ENCODE measurements around the gene BPI. TPM values are rescaled to one million over a fixed set of nuclear protein-coding genes. Genes with fewer than 3 reads are reported as not detected.

The BPI gene
- polyA plus RNA-seq, 1 experiment: 0.04 TPM

DNA sequence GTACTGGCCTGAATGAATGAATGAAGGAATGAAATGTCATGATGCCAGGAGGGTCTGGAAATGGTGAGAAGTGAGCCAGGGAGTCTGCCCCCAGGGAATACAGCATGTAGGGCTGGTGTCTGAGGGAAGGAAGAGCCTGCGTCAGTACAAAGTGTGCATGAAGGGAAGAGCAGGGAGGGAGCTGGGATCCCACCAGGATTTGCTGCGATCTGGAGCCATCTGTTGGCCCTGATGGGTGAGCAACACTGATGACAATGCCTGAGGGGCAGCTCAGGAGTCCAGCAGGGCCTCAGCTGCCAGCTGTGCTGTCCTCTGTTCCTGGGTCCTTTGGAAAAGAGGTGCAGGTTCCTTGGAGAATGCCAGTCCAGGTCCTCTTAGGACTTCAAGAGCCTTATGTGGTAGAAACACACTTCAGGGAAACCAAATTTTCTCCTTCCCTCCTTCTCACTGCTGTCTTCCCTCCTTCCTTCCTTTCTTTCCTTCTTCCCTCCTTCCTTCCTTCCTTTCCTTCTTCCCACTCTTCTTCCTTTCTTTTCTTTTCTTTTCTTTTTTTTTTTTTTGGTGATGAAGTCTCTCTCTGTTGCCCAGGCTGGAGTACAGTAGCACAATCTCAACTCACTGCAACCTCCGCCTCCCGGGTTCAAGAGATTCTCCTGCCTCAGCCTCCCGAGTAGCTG lies 11.5 kb downstream of the BPI start:
- peaks cover 2% of the 10 kb centered on the region for H3K27me3 ChIP-seq (ENCODE audit: control insufficient read depth, insufficient read depth, low read length)
- H3K9me3 ChIP-seq (ENCODE audit: control insufficient read depth, insufficient read depth, low read length): no peaks in the 10 kb centered on the region
- ChIA-PET CTCF (interaction anchor here (0.7 kb wide), 2 partner anchors 213 to 930 kb away, joined by 3 to 4 read pairs; no protein-coding TSS in a partner anchor), POLR2A (interaction anchor here (0.7 kb wide), 1 partner anchor 743 kb away, joined by 6 read pairs; no protein-coding TSS in a partner anchor)
- no peak for DNase-seq (ENCODE audit: low read depth, low spot score)
- H3K4me3 ChIP-seq (ENCODE audit: low read depth, low read length): no peak overlapping the region
- TF ChIP-seq, protein P1, sequence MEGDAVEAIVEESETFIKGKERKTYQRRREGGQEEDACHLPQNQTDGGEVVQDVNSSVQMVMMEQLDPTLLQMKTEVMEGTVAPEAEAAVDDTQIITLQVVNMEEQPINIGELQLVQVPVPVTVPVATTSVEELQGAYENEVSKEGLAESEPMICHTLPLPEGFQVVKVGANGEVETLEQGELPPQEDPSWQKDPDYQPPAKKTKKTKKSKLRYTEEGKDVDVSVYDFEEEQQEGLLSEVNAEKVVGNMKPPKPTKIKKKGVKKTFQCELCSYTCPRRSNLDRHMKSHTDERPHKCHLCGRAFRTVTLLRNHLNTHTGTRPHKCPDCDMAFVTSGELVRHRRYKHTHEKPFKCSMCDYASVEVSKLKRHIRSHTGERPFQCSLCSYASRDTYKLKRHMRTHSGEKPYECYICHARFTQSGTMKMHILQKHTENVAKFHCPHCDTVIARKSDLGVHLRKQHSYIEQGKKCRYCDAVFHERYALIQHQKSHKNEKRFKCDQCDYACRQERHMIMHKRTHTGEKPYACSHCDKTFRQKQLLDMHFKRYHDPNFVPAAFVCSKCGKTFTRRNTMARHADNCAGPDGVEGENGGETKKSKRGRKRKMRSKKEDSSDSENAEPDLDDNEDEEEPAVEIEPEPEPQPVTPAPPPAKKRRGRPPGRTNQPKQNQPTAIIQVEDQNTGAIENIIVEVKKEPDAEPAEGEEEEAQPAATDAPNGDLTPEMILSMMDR (IDR thresholded peaks at IDR 0.05; ENCODE audit: low read depth, low read length): peak; percentile 43
- no peak overlapping the region for H3K27ac ChIP-seq (ENCODE audit: low read depth, low read length)

DNA sequence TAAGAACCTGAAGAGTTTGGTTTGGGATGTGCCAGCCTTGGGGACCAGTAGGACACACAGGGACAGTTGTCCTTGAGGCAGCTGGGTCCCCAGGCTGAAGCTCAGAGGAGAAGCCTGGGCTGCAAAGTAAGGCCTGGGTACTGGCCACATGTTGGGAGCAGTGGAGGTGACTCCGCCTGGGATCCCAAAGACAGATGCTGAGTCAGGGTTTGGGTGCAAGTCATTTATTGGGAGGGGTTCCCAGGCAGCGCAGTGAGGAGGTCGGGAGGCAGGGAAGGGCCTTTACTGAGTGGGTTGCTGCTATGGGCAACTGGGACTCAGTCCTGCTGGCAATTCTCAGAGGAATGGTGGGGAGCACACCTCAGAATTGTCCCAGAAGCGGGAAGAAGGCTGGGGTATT lies 12.4 kb downstream of the BPI start:
- POLR2A ChIA-PET: interaction anchor here (0.7 kb wide), 1 partner anchor 744 kb away, joined by 6 read pairs; no protein-coding TSS in a partner anchor
- Histone ChIP-seq H3K4me3 (ENCODE audit: low read depth, low read length) (no peak overlapping the region), H3K9me3 (ENCODE audit: control insufficient read depth, insufficient read depth, low read length) (no peaks in the 10 kb centered on the region), H3K27ac (ENCODE audit: low read depth, low read length) (no peak overlapping the region), H3K27me3 (ENCODE audit: control insufficient read depth, insufficient read depth, low read length) (peaks cover 2% of the 10 kb centered on the region)
- DNase-seq (ENCODE audit: low read depth, low spot score): no peak
- TF ChIP-seq, protein P1 (IDR thresholded peaks at IDR 0.05; ENCODE audit: low read depth, low read length): no peak
- CTCF ChIA-PET: no interaction called here

DNA sequence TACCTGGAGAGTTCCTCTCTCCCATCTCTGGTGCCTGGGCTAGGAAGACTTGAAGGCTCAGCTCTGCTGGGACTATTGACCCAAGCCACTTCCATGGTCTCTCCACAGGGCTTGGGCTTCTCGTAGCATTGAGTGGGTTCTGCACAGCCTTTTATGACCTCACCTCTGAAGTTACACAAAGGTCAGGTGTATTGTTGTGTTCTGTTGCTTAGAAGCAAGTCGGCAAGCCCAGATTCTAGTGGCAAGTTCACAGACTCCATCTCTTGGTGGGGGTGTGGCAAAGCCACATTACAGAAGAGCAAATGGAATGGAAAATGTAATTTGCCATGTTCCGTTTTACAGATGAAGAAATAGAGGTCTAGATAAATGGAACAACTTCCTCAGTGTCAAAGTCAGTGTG lies 13.5 kb downstream of the BPI start:
- CTCF ChIA-PET: interaction anchor here (0.8 kb wide), 1 partner anchor 91 kb away, joined by 4 read pairs; no protein-coding TSS in a partner anchor
- TF ChIP-seq, protein P1 (IDR thresholded peaks at IDR 0.05; ENCODE audit: low read depth, low read length): no peak

DNA sequence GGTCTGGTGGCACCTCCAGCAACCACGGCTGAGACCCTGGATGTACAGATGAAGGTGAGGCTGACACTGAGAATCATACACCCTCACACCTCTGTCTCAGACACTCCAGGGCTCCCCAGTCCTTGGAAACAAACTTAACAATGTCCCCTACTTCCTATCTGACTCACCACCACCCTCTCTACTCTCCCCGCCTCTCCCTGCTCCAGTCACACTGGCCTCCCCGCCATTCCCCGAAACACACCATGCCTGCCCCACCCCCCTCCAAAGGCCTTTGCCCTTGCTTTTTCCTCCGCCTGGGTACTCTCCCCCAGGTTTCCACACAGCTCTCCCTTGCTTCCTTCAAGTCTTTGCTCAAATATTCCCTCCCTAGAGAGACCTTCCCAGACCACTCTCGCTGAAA lies 16.3 kb downstream of the BPI start:
- ChIA-PET POLR2A (interaction anchor here (0.7 kb wide), 1 partner anchor 83 kb away, joined by 8 read pairs; no protein-coding TSS in a partner anchor), CTCF (interaction anchor here (0.8 to 1.8 kb wide), 5 partner anchors 89 to 259 kb away, joined by 3 to 5 read pairs (median 4); no protein-coding TSS in a partner anchor)

More for the DNA sequence above, 13.5 kb downstream of the BPI start:
- DNase-seq (ENCODE audit: low read depth, low spot score): no peak
- Histone ChIP-seq H3K27me3 (ENCODE audit: control insufficient read depth, insufficient read depth, low read length) (peaks cover 2% of the 10 kb centered on the region), H3K27ac (ENCODE audit: low read depth, low read length) (no peak overlapping the region), H3K9me3 (ENCODE audit: control insufficient read depth, insufficient read depth, low read length) (no peaks in the 10 kb centered on the region), H3K4me3 (ENCODE audit: low read depth, low read length) (no peak overlapping the region)
- POLR2A ChIA-PET: no interaction called here

More for the DNA sequence above, 16.3 kb downstream of the BPI start:
- Histone ChIP-seq H3K9me3 (ENCODE audit: control insufficient read depth, insufficient read depth, low read length) (no peaks in the 10 kb centered on the region), H3K27ac (ENCODE audit: low read depth, low read length) (no peak overlapping the region), H3K27me3 (ENCODE audit: control insufficient read depth, insufficient read depth, low read length) (peaks cover 10% of the 10 kb centered on the region), H3K4me3 (ENCODE audit: low read depth, low read length) (no peak overlapping the region)
- TF ChIP-seq, protein P1 (IDR thresholded peaks at IDR 0.05; ENCODE audit: low read depth, low read length): no peak
- no peak for DNase-seq (ENCODE audit: low read depth, low spot score)

All from AG04450 (cell line).